NB4 (cell line): Measurements from ENCODE around the gene FOXRED2.
"Not testable (repeated sequence)": the region's sequence is repeated elsewhere in the genome, so short reads cannot be mapped to it uniquely, and the experiment has no call there.

ENCODE experiments used
- DNase-seq: peaks from one replicate; pipeline ENCODE4 v3.0.0; 2010; ENCODE audit warnings: low read depth
- H3K4me3 ChIP-seq: one replicate; pipeline ENCODE4 v1.5.1; 2011; ENCODE audit warnings: mild to moderate bottlenecking, low read depth, low read length, moderate library complexity
- MYC ChIP-seq: IDR thresholded peaks from 2 replicates; pipeline ENCODE4 v1.6.1; 2011; ENCODE audit warnings: low read depth, low read length
- POLR2A ChIP-seq: IDR thresholded peaks from 2 replicates; pipeline ENCODE4 v1.6.1; 2011; ENCODE audit warnings: mild to moderate bottlenecking; ENCODE audit not compliant: insufficient read length; ENCODE audit errors: extremely low read depth
- TF ChIP-seq, protein P1 (sequence below): IDR thresholded peaks from one replicate; pipeline ENCODE4 v1.5.1; 2012; ENCODE audit warnings: low read depth, low read length
- TF ChIP-seq, protein P2 (sequence below): IDR thresholded peaks from 2 replicates; pipeline ENCODE4 v1.6.1; 2011; ENCODE audit warnings: low read depth, low read length

FOXRED2 gene

GRCh38 chr22:36457688-36458450 is 49.0 kb downstream of the FOXRED2 start:
- peak; percentile 42 for DNase-seq
- TF ChIP-seq, protein P1, sequence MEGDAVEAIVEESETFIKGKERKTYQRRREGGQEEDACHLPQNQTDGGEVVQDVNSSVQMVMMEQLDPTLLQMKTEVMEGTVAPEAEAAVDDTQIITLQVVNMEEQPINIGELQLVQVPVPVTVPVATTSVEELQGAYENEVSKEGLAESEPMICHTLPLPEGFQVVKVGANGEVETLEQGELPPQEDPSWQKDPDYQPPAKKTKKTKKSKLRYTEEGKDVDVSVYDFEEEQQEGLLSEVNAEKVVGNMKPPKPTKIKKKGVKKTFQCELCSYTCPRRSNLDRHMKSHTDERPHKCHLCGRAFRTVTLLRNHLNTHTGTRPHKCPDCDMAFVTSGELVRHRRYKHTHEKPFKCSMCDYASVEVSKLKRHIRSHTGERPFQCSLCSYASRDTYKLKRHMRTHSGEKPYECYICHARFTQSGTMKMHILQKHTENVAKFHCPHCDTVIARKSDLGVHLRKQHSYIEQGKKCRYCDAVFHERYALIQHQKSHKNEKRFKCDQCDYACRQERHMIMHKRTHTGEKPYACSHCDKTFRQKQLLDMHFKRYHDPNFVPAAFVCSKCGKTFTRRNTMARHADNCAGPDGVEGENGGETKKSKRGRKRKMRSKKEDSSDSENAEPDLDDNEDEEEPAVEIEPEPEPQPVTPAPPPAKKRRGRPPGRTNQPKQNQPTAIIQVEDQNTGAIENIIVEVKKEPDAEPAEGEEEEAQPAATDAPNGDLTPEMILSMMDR = no peak
- TF ChIP-seq MYC (no peak), POLR2A (no peak)
- TF ChIP-seq, protein P2, sequence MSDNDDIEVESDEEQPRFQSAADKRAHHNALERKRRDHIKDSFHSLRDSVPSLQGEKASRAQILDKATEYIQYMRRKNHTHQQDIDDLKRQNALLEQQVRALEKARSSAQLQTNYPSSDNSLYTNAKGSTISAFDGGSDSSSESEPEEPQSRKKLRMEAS = no peak
- no peak overlapping the region for H3K4me3 ChIP-seq

DNA sequence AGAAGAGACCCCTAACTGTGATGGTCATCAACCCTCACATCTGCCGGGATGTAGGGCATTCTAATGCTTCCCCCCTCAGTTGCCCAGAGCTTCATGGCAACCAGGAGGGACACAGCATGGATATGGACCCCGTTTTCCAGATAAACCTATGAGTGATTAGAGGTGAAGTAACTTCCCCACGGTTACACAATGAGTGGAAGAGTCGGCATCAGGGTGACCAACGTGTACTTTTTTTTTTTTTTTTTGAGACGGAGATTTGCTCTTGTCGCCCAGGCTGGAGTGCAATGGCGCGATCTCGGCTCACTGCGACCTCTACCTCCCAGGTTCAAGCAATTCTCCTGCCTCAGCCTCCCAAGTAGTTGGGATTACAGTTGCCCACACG is 50.4 kb downstream of the FOXRED2 start:
- peak; percentile 50 for DNase-seq
- H3K4me3 ChIP-seq = no peak overlapping the region
- TF ChIP-seq POLR2A (no peak), MYC (no peak)
- TF ChIP-seq, protein P1 = no peak
- TF ChIP-seq, protein P2 = no peak

DNA sequence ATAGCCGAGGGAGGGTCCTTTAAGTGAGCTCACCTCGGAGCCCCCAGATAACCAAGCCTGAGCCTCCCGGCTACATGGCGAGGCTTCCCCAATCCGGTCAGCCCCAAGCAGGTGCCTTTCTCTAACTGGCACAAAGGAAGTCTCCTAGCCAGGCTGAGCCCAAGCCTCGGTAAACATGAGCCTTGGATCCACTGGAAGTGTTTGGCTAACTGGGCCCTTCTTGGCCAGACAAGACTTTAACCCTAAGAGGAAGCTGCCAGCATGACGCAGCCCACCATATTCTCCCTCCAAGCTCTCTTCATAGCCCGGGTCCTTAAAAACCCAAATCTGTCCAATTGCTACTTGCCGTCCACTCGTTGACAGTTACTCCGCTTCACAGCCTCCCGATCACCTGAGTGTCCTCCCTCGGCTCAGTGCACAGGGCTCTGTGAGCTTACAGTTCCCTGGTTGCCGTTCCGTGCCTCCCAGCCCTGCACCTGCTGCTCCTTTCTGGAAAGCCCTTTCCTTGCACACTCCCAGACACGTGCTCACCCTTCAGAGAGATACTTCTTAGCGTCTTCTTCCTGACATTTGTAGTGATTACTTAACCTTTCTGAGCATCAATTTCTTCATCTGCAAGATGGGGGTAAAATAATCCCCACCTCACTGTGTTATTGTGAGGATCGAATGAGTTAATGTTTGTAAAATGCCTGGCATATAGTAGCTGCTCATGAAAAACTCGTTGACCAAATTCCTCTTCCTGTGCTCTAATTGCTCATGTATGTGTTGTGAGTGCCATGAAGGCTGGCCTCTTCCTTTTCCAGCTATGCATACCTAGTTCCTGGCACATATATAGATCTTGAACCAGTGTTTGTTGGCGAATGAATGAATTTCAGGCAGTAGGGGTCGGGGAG is 51.0 kb downstream of the FOXRED2 start:
- TF ChIP-seq, protein P1 = no peak
- TF ChIP-seq MYC (no peak), POLR2A (no peak)
- TF ChIP-seq, protein P2 = no peak
- H3K4me3 ChIP-seq = no peak overlapping the region
- DNase-seq = no peak

GRCh38 chr22:36454916-36455570 is 51.8 kb downstream of the FOXRED2 start:
- TF ChIP-seq POLR2A = no peak
- peak; percentile 20; the same call in 1 of the 2 replicates for TF ChIP-seq MYC
- TF ChIP-seq, protein P1 = no peak
- TF ChIP-seq, protein P2 = peak; percentile 28; the same call in 1 of the 2 replicates
- DNase-seq = peak; percentile 96
- peak overlapping the region; percentile 53 for H3K4me3 ChIP-seq

GRCh38 chr22:36453855-36454378 is 52.9 kb downstream of the FOXRED2 start:
- DNase-seq = no peak
- no peak overlapping the region for H3K4me3 ChIP-seq
- TF ChIP-seq, protein P1 = no peak
- TF ChIP-seq, protein P2 = no peak
- TF ChIP-seq POLR2A (no peak), MYC (no peak)

- H3K4me3 ChIP-seq = not testable (repeated sequence)
- DNase-seq = peak; percentile 40
Measured at GRCh38 chr22:36452978-36453607, 53.7 kb downstream of the FOXRED2 start.
